Stimulated activated CD8-positive, alpha-beta memory T cell treated with anti-CD3 and anti-CD28 coated beads, Interleukin-4, amount 100 ng/mL, for 4 hours (primary cell): ENCODE measurements around the gene HPGD.

Experiments
- DNase-seq, 2 donors: peaks; one replicate each; pipeline ENCODE4 v3.0.0-alpha.2; 2020; ENCODE audit warnings: low read depth in 2 of 2, low spot score in 1 of 2

HPGD gene

GRCh38 chr4:174522183-174523024 lies at the start of gene HPGD:
TSS of gene HPGD (minus strand) at chr4:174522488. CDS start at chr4:174522451, 37 bp downstream.
- peak; percentile 23 to 51 for DNase-seq

- DNase-seq: no peak
These were observed 42.2 kb upstream of the HPGD start for GRCh38 chr4:174564529-174564928.

GRCh38 chr4:174563399-174563798 lies 41.1 kb upstream of the HPGD start:
- no peak for DNase-seq

GRCh38 chr4:174561560-174561959 lies 39.3 kb upstream of the HPGD start:
- no peak for DNase-seq

- no peak for DNase-seq
These were observed 37.6 kb upstream of the HPGD start for GRCh38 chr4:174559894-174560293.

GRCh38 chr4:174555789-174556630 lies 33.7 kb upstream of the HPGD start:
- no peak for DNase-seq

GRCh38 chr4:174554231-174554728 lies 32.0 kb upstream of the HPGD start:
- no peak for DNase-seq

- no peak for DNase-seq
These were observed 31.5 kb upstream of the HPGD start for GRCh38 chr4:174553828-174554227.

GRCh38 chr4:174553031-174553430 lies 30.7 kb upstream of the HPGD start:
- DNase-seq: no peak

- DNase-seq: no peak
These were observed 28.3 kb upstream of the HPGD start for GRCh38 chr4:174550541-174550940.

- DNase-seq: no peak
These were observed 27.4 kb upstream of the HPGD start for GRCh38 chr4:174549721-174550120.

- no peak for DNase-seq
These were observed 23.0 kb upstream of the HPGD start for GRCh38 chr4:174545268-174545667.

- no peak for DNase-seq
These were observed 22.2 kb upstream of the HPGD start for GRCh38 chr4:174544496-174544895.

GRCh38 chr4:174540175-174540574 lies 17.9 kb upstream of the HPGD start:
- no peak for DNase-seq

GRCh38 chr4:174539571-174539970 lies 17.3 kb upstream of the HPGD start:
- DNase-seq: no peak

GRCh38 chr4:174538876-174539250 lies 16.6 kb upstream of the HPGD start:
- DNase-seq: no peak

GRCh38 chr4:174538123-174538875 lies 16.0 kb upstream of the HPGD start:
- no peak for DNase-seq

- no peak for DNase-seq
These were observed 15.3 kb upstream of the HPGD start for GRCh38 chr4:174537634-174538033.

GRCh38 chr4:174534461-174534860 lies 12.2 kb upstream of the HPGD start:
- no peak for DNase-seq

GRCh38 chr4:174532445-174532844 lies 10.2 kb upstream of the HPGD start:
- no peak for DNase-seq

- DNase-seq: no peak
These were observed 9.2 kb upstream of the HPGD start for GRCh38 chr4:174531486-174531885.
